HFFc6 (cell line): ENCODE results near the gene PLCZ1. TPM values are rescaled to one million over a fixed set of nuclear protein-coding genes. Genes with fewer than 3 reads are reported as not detected.
A peak's percentile ranks its signal among the peaks of the same experiment; 100 is the strongest.

Experiments used
- DNase-seq: peaks from one replicate; pipeline ENCODE4 v3.0.0-alpha.2; 2018
- H3K27ac Mint-ChIP-seq: 2 replicates; pipeline ENCODE4 v1.8.0; 2020; ENCODE audit warnings: mild to moderate bottlenecking, mixed read lengths
- H3K27me3 Mint-ChIP-seq: 2 replicates; pipeline ENCODE4 v1.8.0; 2021; ENCODE audit warnings: mild to moderate bottlenecking, moderate library complexity, mixed read lengths; ENCODE audit not compliant: insufficient read depth
- H3K36me3 Mint-ChIP-seq: 2 replicates; pipeline ENCODE4 v1.8.0; 2021; ENCODE audit warnings: low read depth, mixed read lengths
- H3K4me1 Mint-ChIP-seq: 2 replicates; pipeline ENCODE4 v1.8.0; 2020; ENCODE audit warnings: low read depth, mixed read lengths
- H3K4me3 Mint-ChIP-seq: 2 replicates; pipeline ENCODE4 v1.8.0; 2020; ENCODE audit warnings: mild to moderate bottlenecking, moderate library complexity, mixed read lengths
- H3K9me3 Mint-ChIP-seq: 2 replicates; pipeline ENCODE4 v1.8.0; 2020; ENCODE audit warnings: mild to moderate bottlenecking, mixed read lengths
- CTCF ChIP-seq: fragments of 200-600 bp; sonication (generic); IDR thresholded peaks from 2 replicates; pipeline ENCODE4 v1.5.0; 2021; ENCODE audit warnings: antibody characterized with exemption, mild to moderate bottlenecking
- total RNA-seq, 6 experiments: library from RNA; stranded (reverse); fragmentation: NEBNext Ultra II Directional; extraction: Animal tissue kit (Norgen Biotek cat#: 25700); gene quantifications; 2 replicates in 1 of 6; 3 replicates in 5 of 6; pipeline ENCODE4 v1.2.3, GENCODE V29; 2021

PLCZ1 gene
- total RNA-seq, 6 experiments from 2014 or later: not detected

- Mint-ChIP-seq H3K36me3 (no peaks in the 10 kb centered on the region), H3K27me3 (no peaks in the 10 kb centered on the region), H3K27ac (peak overlapping the region; percentile 68)
Measured at GRCh38 chr12:18753481-18754123, 15.8 kb upstream of the PLCZ1 start.

GRCh38 chr12:18752947-18753346, 15.1 kb upstream of the PLCZ1 start:
- DNase-seq: no peak
- peaks cover 68% of the 10 kb centered on the region for H3K4me1 Mint-ChIP-seq
- TF ChIP-seq CTCF: no peak
- H3K36me3 Mint-ChIP-seq: no peaks in the 10 kb centered on the region
- H3K4me3 Mint-ChIP-seq: no peak overlapping the region
- H3K9me3 Mint-ChIP-seq: no peaks in the 10 kb centered on the region
- peak overlapping the region; percentile 68 for H3K27ac Mint-ChIP-seq
- no peaks in the 10 kb centered on the region for H3K27me3 Mint-ChIP-seq

More at GRCh38 chr12:18753481-18754123, 15.8 kb upstream of the PLCZ1 start:
- Mint-ChIP-seq H3K4me1 (peaks cover 62% of the 10 kb centered on the region), H3K4me3 (no peak overlapping the region), H3K9me3 (no peaks in the 10 kb centered on the region)
- TF ChIP-seq CTCF: no peak
- DNase-seq: no peak

- no peak overlapping the region for H3K4me3 Mint-ChIP-seq
- H3K27ac Mint-ChIP-seq: peak overlapping the region; percentile 68
- no peaks in the 10 kb centered on the region for H3K9me3 Mint-ChIP-seq
- peaks cover 74% of the 10 kb centered on the region for H3K4me1 Mint-ChIP-seq
- DNase-seq: peak; percentile 79
- no peak for TF ChIP-seq CTCF
- no peaks in the 10 kb centered on the region for H3K36me3 Mint-ChIP-seq
- H3K27me3 Mint-ChIP-seq: no peaks in the 10 kb centered on the region
Measured at GRCh38 chr12:18752280-18752920, 14.6 kb upstream of the PLCZ1 start.

- no peak for DNase-seq
- no peaks in the 10 kb centered on the region for H3K27me3 Mint-ChIP-seq
- H3K4me1 Mint-ChIP-seq: peaks cover 79% of the 10 kb centered on the region
- H3K4me3 Mint-ChIP-seq: no peak overlapping the region
- H3K27ac Mint-ChIP-seq: no peak overlapping the region
- no peaks in the 10 kb centered on the region for H3K9me3 Mint-ChIP-seq
- no peaks in the 10 kb centered on the region for H3K36me3 Mint-ChIP-seq
- TF ChIP-seq CTCF: no peak
Measured at GRCh38 chr12:18751866-18752265, 14.1 kb upstream of the PLCZ1 start.

- H3K36me3 Mint-ChIP-seq: no peaks in the 10 kb centered on the region
- DNase-seq: no peak
- no peak for TF ChIP-seq CTCF
- peak overlapping the region; percentile 87; the same call in 1 of the 2 replicates for H3K27ac Mint-ChIP-seq
- no peak overlapping the region for H3K4me3 Mint-ChIP-seq
- peaks cover 1% of the 10 kb centered on the region; the same call in 1 of the 2 replicates for H3K27me3 Mint-ChIP-seq
- no peaks in the 10 kb centered on the region for H3K9me3 Mint-ChIP-seq
- peaks cover 82% of the 10 kb centered on the region for H3K4me1 Mint-ChIP-seq
Measured at GRCh38 chr12:18750085-18750484, 12.3 kb upstream of the PLCZ1 start.
